Lower leg skin (tissue), 4 donors: ENCODE results near the gene SLC6A3. TPM values are rescaled to one million over a fixed set of nuclear protein-coding genes. Genes with fewer than 3 reads are reported as not detected.

ENCODE experiments used
- DNase-seq, 2 donors: peaks; one replicate each; pipeline ENCODE4 v3.0.0-alpha.2; 2019; ENCODE audit warnings: low spot score in 2 of 2
- H3K4me3 ChIP-seq: fragments of 200-600 bp; sonication (generic); 2 replicates; pipeline ENCODE4 v1.5.1; 2017; ENCODE audit warnings: mild to moderate bottlenecking, low read depth; ENCODE audit not compliant: poor library complexity, severe bottlenecking
- POLR2A ChIP-seq, 2 donors: fragments of 450-650 bp; IDR thresholded peaks; one replicate each; pipeline ENCODE4 v1.6.1; 2016 to 2017; ENCODE audit warnings: antibody characterized with exemption in 2 of 2, mild to moderate bottlenecking in 1 of 2, moderate library complexity in 1 of 2
- WGBS, 2 donors: methylation state at CpG; one replicate each; pipeline ENCODE4 v1.1.5; 2018; 5-methylcytosine and 5-hydroxymethylcytosine counted together
- intact Hi-C: fragments of 100-400 bp; cut with DNase I; formaldehyde crosslinking; loops from one replicate; pipeline ENCODE4 v1.15.0; 2023; ENCODE audit warnings: low total_unique reads
- total RNA-seq, 4 donors: library from RNA; depleted of rRNA; stranded (reverse); fragments of >200 nt; gene quantifications; one replicate each; pipeline ENCODE4 v1.1.0, GENCODE V29; 2016
- TF ChIP-seq, protein P1 (sequence below), 3 donors: fragments of 450-650 bp; IDR thresholded peaks; one replicate each; pipeline ENCODE4 v1.5.1; 2016; ENCODE audit warnings: antibody characterized with exemption in 3 of 3, mild to moderate bottlenecking in 3 of 3, moderate library complexity in 2 of 3

The SLC6A3 gene
- total RNA-seq, 4 donors from 2014 or later, result not detected

DNA sequence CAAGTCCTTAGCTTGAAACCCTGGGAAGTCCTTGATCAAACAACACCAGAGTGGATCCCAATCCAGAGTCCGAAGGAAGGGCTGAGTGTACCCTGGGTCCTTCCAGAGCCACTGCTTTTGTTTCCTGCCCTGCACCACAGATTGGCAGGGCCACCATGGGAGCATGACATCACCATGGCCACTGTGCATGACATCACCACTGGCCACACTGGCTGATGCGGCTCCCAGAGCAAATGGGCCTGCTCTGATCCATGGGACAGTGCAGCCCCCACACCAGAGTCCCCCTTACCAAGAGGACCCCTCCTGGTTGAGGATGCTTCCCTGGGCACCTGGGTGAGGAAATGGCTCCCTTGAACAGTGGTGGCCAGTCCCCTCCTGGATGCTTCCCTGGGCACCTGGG is 9.9 kb downstream of the SLC6A3 start:
- peak in 1 of 2 donors; percentile 46 for DNase-seq
- H3K4me3 ChIP-seq, result no peak overlapping the region
- 75 to 87% methylated on average over 1 to 2 of the region's 2 CpGs for WGBS, 2 donors
- no peak for TF ChIP-seq POLR2A (IDR thresholded peaks at IDR 0.05)
- TF ChIP-seq, protein P1, sequence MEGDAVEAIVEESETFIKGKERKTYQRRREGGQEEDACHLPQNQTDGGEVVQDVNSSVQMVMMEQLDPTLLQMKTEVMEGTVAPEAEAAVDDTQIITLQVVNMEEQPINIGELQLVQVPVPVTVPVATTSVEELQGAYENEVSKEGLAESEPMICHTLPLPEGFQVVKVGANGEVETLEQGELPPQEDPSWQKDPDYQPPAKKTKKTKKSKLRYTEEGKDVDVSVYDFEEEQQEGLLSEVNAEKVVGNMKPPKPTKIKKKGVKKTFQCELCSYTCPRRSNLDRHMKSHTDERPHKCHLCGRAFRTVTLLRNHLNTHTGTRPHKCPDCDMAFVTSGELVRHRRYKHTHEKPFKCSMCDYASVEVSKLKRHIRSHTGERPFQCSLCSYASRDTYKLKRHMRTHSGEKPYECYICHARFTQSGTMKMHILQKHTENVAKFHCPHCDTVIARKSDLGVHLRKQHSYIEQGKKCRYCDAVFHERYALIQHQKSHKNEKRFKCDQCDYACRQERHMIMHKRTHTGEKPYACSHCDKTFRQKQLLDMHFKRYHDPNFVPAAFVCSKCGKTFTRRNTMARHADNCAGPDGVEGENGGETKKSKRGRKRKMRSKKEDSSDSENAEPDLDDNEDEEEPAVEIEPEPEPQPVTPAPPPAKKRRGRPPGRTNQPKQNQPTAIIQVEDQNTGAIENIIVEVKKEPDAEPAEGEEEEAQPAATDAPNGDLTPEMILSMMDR (IDR thresholded peaks at IDR 0.05), result no peak
- intact Hi-C loops, result no loop called here

DNA sequence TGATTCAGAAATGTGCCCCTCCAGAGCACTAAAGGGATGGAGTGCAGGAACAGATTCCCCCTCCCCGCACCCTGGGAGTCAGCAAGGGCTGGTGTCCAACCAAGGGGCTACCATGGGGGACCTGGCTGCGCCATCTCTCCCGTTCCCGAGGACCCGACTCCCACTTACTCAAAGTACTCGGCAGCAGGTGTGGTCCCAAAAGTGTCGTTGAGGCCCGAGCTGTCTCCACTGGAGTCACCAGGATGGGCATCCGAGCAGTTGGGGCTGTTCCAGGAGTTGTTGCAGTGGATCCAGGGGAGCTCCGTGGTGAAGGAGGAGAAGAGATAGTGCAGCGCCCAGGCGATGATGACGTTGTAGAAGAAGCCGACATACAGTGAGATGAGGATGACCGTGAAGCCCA is 12.9 kb downstream of the SLC6A3 start:
- intact Hi-C loops, result no loop called here
- H3K4me3 ChIP-seq, result no peak overlapping the region
- no peak for TF ChIP-seq POLR2A (IDR thresholded peaks at IDR 0.05)
- TF ChIP-seq, protein P1 (IDR thresholded peaks at IDR 0.05), result no peak
- DNase-seq, result peak in 1 of 2 donors; percentile 73
- WGBS, 2 donors, result 93 to 95% methylated on average over 15 of the region's 15 CpGs

DNA sequence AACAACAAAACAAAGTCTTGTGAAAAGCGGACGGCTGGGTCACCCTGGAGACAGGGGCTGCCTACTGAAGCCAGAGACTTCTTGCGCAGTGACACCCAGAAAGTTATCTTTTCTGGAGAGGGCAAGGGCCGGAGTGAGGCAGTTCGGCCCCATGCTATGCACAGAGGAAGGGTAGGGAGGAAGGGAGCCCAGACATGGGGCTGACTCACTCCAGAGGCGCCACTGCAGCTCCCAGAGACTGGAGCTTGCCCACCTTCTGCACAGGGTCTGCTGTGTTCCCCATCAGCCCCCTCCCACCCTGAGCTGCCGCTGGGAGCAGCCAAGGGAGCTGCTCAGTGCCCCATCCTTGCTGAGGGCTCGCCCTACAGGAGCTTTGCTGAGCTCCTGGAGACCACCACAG is 13.3 kb downstream of the SLC6A3 start:
- H3K4me3 ChIP-seq, result no peak overlapping the region
- no peak for DNase-seq
- TF ChIP-seq, protein P1 (IDR thresholded peaks at IDR 0.05), result no peak
- TF ChIP-seq POLR2A (IDR thresholded peaks at IDR 0.05), result no peak
- WGBS, 2 donors, result 88 to 89% methylated on average over 8 of the region's 8 CpGs
- intact Hi-C loops, result no loop called here

DNA sequence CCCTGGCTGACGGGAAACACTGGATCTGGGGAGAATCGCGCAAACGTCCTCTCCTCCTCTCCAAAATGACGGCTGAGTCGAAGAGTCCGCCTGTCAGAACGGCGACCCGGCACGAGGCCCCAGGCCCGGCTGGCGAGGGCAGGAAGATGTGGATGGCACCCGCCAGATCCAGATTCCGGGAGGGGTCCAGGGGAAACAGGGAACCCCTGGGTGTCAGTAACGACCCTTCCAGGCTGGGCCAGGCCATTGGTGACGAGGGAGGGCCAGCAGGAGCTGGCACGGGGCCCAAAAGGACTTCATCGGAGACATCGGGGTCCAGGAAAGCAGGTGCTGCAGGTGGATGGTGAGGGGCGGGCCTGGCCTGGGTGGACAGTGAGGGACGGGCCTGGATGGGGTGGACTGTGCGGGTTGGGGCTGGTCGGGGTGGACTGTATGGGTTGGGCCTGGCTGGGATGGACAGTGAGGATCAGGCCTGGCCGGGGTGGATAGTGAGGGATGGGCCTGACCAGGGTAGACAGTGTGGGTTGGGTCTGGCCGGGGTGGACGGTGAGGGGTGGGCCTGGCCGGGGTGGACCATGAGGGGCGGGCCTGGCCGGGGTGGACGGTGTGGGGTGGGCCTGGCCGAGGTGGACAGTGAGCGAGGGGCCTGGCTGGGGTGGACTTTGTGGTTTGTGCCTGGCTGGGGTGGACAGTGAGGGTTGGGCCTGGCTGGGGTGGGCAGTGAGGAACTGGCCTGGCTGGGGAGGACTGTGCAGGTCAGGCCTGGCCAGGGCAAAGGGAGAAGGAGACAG is 14.0 kb downstream of the SLC6A3 start:
- peak in 1 of 2 donors; percentile 81 for DNase-seq
- intact Hi-C loops, result no loop called here
- no peak overlapping the region for H3K4me3 ChIP-seq
- 88 to 94% methylated on average over 28 to 33 of the region's 33 CpGs for WGBS, 2 donors
- TF ChIP-seq, protein P1 (IDR thresholded peaks at IDR 0.05), result no peak
- no peak for TF ChIP-seq POLR2A (IDR thresholded peaks at IDR 0.05)

DNA sequence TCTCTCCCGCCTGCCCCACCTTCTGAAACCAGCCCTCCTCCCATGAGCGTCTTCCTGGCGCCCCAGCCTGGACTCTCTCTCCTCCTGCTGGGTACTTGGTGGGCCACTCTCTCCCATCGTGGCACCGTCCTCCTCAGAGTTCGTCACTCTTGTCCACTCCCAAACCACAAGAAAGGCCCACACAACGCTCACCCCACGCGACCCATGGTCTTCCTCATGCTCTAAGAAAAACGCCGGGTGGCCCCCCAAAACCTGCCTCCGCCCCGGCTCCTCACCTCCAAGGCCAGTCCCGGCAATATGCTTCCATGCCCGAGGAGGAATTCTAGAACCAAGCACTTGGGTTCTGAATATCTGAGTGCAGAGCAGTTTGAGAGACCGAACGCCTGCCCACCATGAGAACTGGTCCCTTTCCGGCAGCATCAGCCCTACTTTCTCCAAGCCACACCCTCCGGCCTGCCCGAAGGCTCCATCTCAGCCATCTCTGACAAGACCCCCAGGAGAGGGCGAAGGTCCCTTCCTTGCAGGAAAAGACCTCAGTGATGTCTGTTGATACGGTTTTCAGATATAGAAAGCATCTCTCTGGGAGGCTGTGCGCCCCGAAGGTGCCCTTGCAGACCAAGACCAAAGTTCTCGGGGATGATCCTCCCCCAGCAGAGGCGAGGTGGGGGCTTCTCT is 15.0 kb downstream of the SLC6A3 start:
- H3K4me3 ChIP-seq, result no peak overlapping the region
- 87% methylated on average over 26 of the region's 26 CpGs for WGBS, 2 donors
- DNase-seq, result peak in 1 of 2 donors; percentile 52
- TF ChIP-seq POLR2A (IDR thresholded peaks at IDR 0.05), result no peak
- TF ChIP-seq, protein P1 (IDR thresholded peaks at IDR 0.05), result no peak
- intact Hi-C loops, result no loop called here
